HG02884 (cell line): ENCODE measurements around the gene GH1.
"Not testable (repeated sequence)": the region's sequence is repeated elsewhere in the genome, so short reads cannot be mapped to it uniquely, and the experiment has no call there.

Experiments used
- ATAC-seq: cut with Tn5 transposase; IDR thresholded peaks from one replicate; pipeline ENCODE4 v1.9.1; 2021; ENCODE audit warnings: mild to moderate bottlenecking, moderate library complexity; ENCODE audit not compliant: unreplicated experiment

GH1 gene

DNA sequence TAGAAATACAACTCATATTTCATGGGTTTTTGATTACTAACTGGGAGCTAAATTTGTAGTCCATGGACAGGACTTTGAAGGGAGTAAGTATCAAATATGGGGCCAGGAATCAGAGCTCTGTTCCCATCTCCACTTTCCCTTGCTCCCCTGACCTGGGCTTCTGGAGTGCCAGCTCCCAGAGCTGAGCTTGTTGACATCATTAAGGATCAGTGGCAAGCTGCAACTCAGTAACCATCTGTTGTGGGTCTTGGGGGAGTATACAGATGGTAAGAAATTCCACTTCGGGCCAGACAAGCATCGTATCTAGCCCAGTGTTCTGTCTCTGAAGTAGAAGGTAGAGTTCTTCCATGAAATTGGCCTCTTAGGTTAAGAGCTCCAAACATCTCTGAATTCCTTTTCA lies 16.7 kb downstream of the GH1 start:
- ATAC-seq, result not testable (repeated sequence)

DNA sequence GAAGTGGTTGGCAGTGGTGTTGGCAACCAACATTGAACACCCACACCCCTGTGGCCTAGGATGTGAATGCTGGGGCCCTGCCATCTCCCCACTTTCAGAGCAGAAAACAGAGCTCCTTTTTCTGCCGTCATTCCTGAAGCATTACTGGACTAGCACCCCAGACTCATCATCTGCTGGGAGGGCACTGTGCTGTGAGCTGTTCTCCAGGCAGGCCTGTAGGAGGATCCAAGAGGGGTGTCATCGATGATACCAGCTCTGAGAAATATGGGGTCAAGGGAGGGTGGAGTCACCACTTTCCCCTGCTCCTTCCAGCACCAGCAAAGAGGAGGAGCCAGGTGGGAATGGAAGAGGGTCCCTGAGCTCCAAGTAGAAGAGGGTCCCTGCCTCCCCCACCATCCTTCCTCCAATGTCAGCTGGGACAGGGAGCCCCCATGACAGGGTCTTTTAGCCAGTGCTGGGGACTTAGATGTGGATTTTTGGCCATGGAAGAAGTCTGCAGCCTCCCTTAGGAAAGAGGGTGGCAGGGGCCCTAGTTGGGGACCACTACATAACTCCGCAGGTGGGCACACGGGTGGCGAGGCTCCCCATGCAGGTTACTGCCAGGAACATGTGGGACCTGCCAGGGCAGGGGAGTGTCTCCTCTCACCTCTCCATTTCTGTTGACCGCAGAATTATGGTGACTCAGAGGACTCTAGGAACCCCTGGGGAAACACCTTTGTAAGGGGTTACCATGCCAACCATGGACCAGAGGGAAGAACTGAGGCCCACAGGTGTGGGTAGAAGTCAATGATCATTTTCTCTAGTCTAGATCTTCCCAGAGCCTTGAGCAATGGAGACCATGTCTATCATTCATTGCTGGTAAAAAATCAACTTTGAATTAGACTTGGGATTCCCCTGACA lies 19.5 kb downstream of the GH1 start:
- ATAC-seq, result not testable (repeated sequence)

DNA sequence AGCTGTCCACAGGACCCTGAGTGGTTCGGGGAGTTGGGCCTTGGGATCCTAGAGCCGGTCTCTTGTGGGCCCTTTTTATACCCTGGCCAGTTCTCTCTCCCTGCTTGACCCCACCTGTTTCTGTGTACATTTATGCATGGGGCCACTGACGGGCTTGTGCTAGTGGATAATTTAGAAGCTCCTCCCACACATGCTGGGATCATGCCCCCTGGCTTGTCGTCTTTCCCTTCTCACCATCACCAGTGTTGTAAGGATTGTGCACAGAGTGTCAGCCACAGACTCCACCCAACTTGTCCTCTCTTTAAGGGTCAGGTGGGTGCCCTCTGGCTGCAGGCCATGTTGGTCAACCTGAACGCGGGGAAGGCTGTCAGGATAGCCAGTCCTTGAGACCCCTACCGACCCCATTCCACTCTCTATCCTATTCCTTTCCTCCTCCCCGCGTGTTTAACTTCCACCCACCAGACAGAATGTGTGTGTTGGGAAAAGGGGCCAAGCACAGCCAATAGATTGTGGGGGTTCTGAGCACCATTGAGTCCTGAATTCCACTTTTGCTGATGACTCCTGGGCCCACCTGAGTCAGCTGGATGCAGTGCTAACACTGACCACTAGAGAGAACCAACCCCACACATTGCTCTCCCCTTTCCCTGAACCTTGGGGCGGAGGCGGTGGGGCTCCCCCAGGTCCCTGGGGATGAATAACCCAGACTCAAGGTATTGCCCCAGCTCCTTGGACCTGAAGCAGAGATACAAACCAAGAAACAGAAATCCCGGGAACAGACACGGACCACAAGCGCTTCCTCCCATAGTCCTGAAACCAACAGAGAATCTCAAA lies 21.9 kb downstream of the GH1 start, which contains the start of gene CSH1:
Gene CSH1, minus strand, starts transcription at position 51 of the 831 bp plus-strand sequence. CDS start 63 bp downstream, outside the sequence.
- ATAC-seq, result not testable (repeated sequence)

DNA sequence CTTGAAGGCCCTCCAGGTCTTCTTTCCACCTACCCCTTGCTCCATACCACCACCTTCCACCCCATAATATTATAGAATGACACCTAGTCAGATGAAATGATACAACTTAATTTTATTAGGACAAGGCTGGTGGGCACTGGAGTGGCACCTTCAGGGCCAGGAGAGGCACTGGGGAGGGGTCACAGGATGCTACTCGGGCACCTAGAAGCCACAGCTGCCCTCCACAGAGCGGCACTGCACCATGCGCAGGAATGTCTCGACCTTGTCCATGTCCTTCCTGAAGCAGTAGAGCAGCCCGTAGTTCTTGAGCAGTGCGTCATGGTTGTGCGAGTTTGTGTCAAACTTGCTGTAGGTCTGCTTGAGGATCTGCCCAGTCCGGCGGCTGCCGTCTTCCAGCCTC lies 23.8 kb downstream of the GH1 start:
- ATAC-seq, result not testable (repeated sequence)

DNA sequence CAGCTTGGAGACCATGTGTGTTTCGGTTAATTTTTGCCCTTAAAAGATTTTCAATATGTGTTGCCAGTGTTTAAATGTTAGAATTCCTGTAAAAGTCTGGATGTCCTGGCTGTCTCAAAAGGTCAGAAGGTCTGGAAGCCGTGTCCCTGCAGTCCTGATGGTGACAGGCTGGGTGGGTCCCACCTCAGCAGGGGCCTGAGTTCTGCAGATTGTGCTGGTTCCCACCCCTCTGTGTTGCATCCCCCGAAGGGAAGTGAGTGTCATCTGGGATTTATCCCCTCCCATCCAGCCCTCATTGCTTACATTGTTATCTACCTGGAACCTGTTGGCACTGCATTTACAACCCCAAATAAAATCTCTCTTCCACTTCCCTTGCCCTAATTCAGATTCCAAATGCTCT lies 24.6 kb downstream of the GH1 start:
- ATAC-seq, result not testable (repeated sequence)

DNA sequence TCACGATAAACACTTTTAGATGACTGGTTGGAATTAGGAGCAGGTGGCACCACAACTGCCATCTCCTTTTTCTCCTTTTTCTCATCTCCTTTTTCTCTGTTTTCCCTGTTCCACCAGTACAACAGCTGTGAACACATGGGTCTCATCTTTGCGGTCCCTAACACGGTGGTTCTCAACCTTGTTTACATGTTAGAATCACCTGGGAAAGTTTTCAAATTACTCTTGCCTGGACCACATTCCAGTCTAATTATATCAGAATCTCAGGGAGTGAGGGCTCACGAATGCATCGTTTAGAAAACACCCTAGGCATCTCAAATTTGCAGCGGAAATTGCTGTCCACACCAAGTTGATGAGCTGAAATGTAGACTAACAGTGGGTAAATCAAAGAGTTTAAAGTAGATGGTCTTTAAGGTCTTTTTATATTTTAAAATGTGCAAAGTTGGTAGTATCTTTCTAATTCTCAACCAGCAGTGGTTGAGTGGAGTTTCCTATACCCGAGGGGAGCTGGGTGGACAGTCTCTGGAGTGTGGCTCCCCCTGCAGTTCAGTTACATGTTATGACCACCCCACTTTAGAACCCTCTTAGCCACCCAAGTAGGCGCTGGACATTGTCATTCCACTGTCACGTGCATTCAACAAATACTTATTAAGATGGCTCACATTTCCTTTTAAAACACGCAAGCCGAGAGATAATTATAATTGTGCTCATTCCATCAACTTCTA lies 26.2 kb downstream of the GH1 start:
- not testable (repeated sequence) for ATAC-seq

DNA sequence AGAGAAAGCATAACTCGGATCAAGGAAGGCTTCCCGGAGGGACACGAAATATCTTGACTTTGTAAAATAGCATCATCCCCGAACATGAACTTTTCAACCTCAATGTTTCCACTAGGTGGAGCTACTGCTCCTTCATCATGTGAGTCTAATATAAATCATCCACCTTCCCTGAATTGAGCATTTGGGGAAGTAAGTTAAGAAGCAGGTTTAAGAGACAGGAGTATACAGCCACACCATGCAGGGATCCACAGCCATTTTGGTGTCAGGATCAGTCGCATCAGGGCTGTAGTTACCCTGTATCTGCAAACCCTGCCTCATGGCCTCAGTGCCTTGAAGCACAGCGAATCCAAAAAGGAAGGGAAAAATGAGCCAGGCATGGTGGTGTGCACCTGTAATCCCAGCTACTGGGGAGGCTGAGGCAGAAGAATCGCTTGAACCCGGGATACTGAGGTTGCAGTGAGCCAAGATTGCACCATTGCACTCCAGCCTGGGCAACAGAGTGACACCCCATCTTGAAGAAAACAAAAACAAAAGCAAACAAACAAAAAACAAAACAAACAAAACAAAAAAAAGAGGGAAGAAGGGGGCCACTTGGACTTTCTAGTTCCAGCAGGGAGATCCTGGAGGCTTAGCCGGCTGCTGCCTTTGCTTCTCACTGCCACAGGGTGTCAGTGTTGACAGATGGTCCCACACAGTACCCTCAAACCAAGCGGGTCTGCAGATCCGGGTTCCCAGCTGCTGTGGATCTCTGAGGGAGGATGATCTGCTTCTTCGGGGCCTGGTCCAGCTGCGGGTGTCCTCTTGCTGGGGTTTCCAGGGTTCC lies 29.4 kb downstream of the GH1 start:
- ATAC-seq, result not testable (repeated sequence)

DNA sequence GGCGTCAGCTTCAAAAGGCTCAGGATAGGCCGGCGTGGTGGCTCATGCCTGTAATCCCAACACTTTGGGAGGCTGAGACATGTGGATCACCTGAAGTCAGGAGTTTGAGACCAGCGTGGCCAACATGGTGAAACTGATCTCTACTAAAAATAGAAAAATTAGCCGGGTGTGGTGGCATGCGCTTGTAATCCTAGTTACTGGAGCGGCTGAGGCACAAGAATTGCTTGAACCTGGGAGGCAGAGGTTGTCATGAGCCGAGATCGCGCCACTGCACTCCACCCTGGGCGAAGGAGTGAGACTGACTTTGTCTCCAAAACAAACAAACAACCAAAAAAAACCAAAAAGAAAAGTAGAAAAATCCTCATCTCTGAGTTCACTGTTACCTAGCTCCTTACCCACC lies 33.5 kb downstream of the GH1 start:
- not testable (repeated sequence) for ATAC-seq

DNA sequence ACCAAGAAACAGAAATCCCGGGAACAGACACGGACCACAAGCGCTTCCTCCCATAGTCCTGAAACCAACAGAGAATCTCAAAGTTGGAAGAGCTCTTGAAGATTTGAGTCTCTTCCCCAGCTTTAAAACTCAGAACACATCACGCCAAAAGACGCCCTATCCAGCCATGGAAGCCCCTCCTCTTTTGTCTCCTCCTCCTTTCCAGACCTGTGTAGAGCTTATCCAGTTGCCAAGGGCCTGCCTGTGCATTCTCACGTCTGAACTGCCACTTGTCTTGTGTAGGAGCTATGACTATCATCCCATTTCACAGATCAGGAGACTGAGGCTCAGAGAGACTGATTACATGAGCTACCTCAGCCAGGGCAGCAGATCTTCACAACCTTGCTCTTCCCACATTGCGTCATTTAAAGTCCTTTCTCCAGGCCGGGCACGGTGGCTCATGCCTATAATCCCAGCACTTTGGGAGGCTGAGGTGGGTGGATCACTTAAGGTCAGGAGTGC lies 36.0 kb downstream of the GH1 start:
- not testable (repeated sequence) for ATAC-seq

DNA sequence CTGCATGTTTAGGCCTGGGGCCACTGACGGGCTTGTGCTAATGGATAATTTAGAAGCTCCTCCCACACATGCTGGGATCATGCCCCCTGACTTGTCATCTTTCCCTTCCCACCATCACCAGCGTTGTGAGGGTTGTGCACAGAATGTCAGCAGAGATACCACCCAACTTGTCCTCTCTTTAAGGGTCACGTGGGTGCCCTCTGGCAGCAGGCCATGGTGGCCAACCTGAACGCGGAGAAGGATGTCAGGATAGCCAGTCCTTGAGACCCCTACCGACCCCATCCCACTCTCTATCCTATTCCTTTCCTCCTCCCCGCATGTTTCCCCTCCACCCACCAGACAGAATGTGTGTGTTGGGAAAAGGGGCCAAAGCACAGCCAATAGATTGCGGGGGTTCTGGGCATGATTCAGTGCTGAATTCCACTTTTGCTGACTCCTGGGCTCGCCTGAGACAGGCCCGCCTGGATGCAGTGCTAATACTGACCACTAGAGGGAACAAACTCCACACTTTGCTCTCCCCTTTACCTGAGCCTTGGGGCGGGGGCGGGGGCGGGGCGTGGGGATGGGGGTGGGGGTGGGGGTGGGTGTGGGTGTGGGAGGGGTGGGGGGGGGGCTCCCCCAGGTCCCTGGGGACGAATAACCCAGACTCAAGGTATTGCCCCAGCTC lies 36.6 kb downstream of the GH1 start, which contains the start of gene GH2:
Gene GH2, minus strand, starts transcription at position 10 of the 667 bp plus-strand sequence. CDS start 143 bp downstream, outside the sequence.
- no peak for ATAC-seq

DNA sequence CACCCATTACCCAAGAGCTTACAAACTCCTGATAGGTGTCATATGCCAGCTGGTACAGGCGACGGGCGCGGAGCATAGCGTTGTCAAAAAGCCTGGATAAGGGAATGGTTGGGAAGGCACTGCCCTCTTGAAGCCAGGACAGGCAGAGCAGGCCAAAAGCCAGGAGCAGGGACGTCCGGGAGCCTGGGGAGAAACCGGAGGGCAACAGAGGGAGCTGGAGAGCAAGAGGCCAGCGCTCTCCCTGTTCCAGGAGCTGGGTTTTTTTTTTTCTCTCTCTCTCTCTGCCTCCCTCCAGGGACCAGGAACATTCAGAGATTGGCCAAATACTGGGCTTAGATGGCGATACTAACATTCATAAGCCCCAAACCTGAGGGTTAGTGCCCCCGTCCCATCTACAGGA lies 37.3 kb downstream of the GH1 start:
- not testable (repeated sequence) for ATAC-seq

DNA sequence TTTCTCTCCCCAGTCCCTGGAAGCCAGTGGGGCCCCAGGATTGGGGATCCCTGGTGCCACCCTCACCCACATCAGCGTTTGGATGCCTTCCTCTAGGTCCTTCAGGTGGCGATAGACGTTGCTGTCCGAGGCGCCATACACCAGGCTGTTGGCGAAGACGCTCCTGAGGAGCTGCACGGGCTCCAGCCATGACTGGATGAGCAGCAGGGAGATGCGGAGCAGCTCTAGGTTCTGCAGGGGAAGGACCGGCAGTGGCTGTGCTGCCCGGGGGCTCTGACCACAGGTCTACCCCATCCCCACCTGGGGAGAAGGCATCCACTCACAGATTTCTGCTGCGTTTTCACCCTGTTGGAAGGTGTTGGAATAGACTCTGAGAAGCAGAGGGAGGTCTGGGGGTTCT lies 37.9 kb downstream of the GH1 start:
- ATAC-seq, result no peak

DNA sequence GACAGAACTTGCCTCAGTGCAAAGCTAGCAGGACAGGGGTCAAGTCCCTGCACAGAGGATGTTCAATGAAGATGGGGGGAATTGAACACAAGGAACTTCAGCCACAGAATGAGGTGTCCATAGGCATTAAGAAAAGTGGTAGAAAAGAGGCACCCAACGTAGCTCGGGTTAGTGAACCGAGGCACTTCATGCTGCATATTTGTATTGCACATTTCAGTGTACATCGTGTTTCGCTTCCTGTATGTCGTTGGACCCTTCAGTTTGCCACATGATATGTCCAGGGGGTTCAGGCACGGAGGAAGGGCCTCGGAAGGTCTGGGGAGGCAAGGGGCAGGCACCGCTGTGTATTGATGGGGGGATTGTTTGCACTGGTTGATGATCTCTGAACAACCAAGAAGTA lies 40.2 kb downstream of the GH1 start:
- ATAC-seq, result not testable (repeated sequence)

DNA sequence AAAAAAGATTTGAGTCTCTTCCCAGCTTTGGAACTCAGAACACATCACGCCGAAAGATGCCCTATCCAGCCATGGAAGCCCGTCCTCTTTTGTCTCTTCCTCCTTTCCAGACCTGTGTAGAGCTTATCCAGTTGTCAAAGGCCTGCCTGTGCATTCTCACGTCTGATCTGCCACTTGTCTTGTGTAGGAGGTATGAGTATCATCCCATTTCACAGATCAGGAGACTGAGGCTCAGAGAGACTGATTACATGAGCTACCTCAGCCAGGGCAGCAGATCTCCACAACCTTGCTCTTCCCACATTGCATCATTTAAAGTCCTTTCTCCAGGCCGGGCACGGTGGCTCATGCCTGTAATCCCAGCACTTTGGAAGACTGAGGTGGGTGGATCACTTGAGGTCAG lies 43.9 kb downstream of the GH1 start:
- ATAC-seq, result not testable (repeated sequence)

DNA sequence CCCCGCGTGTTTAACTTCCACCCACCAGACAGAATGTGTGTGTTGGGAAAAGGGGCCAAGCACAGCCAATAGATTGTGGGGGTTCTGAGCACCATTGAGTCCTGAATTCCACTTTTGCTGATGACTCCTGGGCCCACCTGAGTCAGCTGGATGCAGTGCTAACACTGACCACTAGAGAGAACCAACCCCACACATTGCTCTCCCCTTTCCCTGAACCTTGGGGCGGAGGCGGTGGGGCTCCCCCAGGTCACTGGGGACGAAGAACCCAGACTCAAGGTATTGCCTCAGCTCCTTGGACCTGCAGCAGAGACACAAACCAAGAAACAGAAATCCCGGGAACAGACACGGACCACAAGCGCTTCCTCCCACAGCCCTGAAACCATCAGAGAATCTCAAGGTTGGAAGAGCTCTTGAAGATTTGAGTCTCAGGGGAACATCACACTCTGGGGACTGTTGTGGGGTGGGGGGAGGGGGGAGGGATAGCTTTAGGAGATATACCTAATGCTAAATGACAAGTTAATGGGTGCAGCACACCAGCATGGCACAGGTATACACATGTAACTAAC lies 44.5 kb downstream of the GH1 start:
- ATAC-seq, result not testable (repeated sequence)

DNA sequence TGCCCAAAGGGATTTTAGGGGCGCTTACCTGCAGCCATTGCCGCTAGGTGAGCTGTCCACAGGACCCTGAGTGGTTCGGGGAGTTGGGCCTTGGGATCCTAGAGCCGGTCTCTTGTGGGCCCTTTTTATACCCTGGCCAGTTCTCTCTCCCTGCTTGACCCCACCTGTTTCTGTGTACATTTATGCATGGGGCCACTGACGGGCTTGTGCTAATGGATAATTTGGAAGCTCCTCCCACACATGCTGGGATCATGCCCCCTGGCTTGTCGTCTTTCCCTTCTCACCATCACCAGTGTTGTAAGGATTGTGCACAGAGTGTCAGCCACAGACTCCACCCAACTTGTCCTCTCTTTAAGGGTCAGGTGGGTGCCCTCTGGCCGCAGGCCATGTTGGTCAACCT lies 45.1 kb downstream of the GH1 start, which contains the start of gene CSH2:
Gene CSH2, minus strand, starts transcription at position 101 of the 400 bp plus-strand sequence. Its CDS starts 63 bp downstream, at position 38.
- ATAC-seq, result not testable (repeated sequence)

DNA sequence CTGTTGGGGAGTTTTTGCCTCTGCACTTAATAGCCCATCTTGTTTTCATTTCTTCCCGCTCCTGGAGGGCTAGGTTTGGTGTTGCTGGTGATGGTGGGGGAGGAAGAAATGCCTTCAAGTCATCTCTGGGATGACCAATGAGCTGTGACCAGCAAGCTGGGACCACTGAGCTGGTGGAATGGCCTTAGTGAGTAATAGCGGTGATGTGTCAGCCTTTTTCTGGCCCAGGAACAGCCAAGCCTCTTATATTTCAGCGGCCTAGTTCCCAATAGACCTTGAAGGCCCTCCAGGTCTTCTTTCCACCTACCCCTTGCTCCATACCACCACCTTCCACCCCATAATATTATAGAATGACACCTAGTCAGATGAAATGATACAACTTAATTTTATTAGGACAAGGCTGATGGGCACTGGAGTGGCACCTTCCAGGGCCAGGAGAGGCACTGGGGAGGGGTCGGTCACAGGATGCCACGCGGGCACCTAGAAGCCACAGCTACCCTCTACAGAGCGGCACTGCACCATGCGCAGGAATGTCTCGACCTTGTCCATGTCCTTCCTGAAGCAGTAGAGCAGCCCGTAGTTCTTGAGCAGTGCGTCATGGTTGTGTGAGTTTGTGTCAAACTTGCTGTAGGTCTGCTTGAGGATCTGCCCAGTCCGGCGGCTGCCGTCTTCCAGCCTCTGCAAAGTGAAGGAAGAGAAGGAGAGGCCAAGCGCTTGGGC lies 46.8 kb downstream of the GH1 start:
- ATAC-seq, result not testable (repeated sequence)

DNA sequence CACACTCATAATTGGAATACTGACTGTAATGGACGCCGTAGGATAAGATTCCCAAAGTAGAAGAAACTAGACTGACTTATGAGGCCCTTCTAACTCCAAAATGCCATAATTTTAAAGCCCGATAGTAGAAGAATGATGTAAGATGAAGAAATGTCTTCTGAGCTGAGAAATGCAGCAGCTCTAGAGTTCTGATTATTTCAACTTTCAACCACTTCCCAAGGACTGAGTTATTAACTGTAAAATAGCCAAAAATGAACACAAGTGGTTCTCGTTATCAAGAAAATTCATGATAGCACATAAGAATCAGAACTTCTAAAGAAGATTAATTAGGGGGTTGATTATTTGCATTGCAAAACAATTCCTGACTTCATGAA lies 48.4 kb downstream of the GH1 start:
- ATAC-seq, result not testable (repeated sequence)
